CD4-positive, CD25-positive, alpha-beta regulatory T cell (primary cell): ENCODE measurements around the gene GBP2. TPM values are rescaled to one million over a fixed set of nuclear protein-coding genes. Genes with fewer than 3 reads are reported as not detected.

Source experiments
- ATAC-seq, 2 donors: fragments of 150-1000 bp; cut with Tn5 transposase; one replicate each; pipeline ENCODE4 v1.10.0; 2021; ENCODE audit warnings: low read depth in 2 of 2, moderate number of reproducible peaks in 2 of 2, moderate library complexity in 1 of 2
- DNase-seq, 3 donors: peaks; one replicate each; pipeline versions ENCODE4 v3.0.0 to v3.0.0-alpha.2; 2012 to 2022; ENCODE audit warnings: mixed read lengths in 1 of 3
- H3K27ac ChIP-seq: one replicate; pipeline ENCODE4 v1.7.0; 2013; ENCODE audit warnings: mild to moderate bottlenecking, low read length; ENCODE audit not compliant: insufficient read depth, poor library complexity, severe bottlenecking
- H3K27me3 ChIP-seq: one replicate; pipeline ENCODE4 v1.7.0; 2013; ENCODE audit warnings: low read length; ENCODE audit not compliant: control insufficient read depth, insufficient read depth
- H3K36me3 ChIP-seq: one replicate; pipeline ENCODE4 v1.7.0; 2013; ENCODE audit warnings: mild to moderate bottlenecking, low read length, moderate library complexity; ENCODE audit not compliant: control insufficient read depth, insufficient read depth
- H3K4me1 ChIP-seq: 2 replicates; pipeline ENCODE4 v1.7.0; 2013; ENCODE audit warnings: mild to moderate bottlenecking, low read length; ENCODE audit not compliant: insufficient read depth, control insufficient read depth, poor library complexity, severe bottlenecking
- H3K4me3 ChIP-seq: one replicate; pipeline ENCODE4 v1.7.0; 2013; ENCODE audit warnings: low read depth, mild to moderate bottlenecking, low read length, moderate library complexity
- H3K9me3 ChIP-seq, 2 experiments: 1 replicate in 1 of 2; 2 replicates in 1 of 2; pipeline ENCODE4 v1.7.0; 2013; ENCODE audit warnings: low read length in 2 of 2, mild to moderate bottlenecking in 1 of 2, moderate library complexity in 1 of 2; ENCODE audit not compliant: control insufficient read depth in 2 of 2
- H3K27ac Mint-ChIP-seq, 3 donors: one replicate each; pipeline ENCODE4 v1.8.0; 2020 to 2022; ENCODE audit warnings: mild to moderate bottlenecking in 3 of 3, mixed read lengths in 3 of 3, moderate library complexity in 2 of 3
- H3K27me3 Mint-ChIP-seq: one replicate; pipeline ENCODE4 v1.8.0; 2022; ENCODE audit warnings: mild to moderate bottlenecking, mixed read lengths
- H3K36me3 Mint-ChIP-seq: one replicate; pipeline ENCODE4 v1.8.0; 2020; ENCODE audit warnings: mixed read lengths
- H3K4me1 Mint-ChIP-seq, 4 donors: one replicate each; pipeline ENCODE4 v1.8.0; 2020 to 2022; ENCODE audit warnings: mixed read lengths in 4 of 4, mild to moderate bottlenecking in 1 of 4
- H3K4me3 Mint-ChIP-seq, 4 donors: one replicate each; pipeline ENCODE4 v1.8.0; 2020 to 2022; ENCODE audit warnings: mild to moderate bottlenecking in 4 of 4, mixed read lengths in 4 of 4, moderate library complexity in 3 of 4
- H3K9me3 Mint-ChIP-seq, 7 donors: one replicate each; pipeline ENCODE4 v1.8.0; 2020 to 2022; ENCODE audit warnings: mixed read lengths in 7 of 7, mild to moderate bottlenecking in 3 of 7, moderate library complexity in 2 of 7
- polyA plus RNA-seq, 4 donors: library from polyadenylated mRNA; unstranded; fragments of 300-500 nt; fragmentation: Illumina TruSeq; gene quantifications; one replicate each; pipeline ENCODE4 v1.2.3, GENCODE V29; 2021
- total RNA-seq: library from RNA; stranded (reverse); gene quantifications from one replicate; pipeline ENCODE4 v1.2.3, GENCODE V29; 2022

The GBP2 gene
- total RNA-seq, result 233 TPM
- 100 to 1,000 TPM; 189 to 250 (median 234) TPM for polyA plus RNA-seq

GRCh38 chr1:89125913-89126580 is at the start of gene GBP2:
GBP2 (minus strand) TSS chr1:89126114; CDS start chr1:89121966, 4,148 bp downstream.
- peak in 2 of 3 donors; percentile 44 to 77 for DNase-seq
- H3K36me3 Mint-ChIP-seq, result peaks cover 23% of the 10 kb centered on the region
- H3K4me1 Mint-ChIP-seq, result peaks cover 30 to 62% (median 41%) of the 10 kb centered on the region in 4 donors

GRCh38 chr1:89174491-89174890 is 48.6 kb upstream of the GBP2 start:
- Histone ChIP-seq H3K27me3 (no peaks in the 10 kb centered on the region), H3K9me3 (no peaks in the 10 kb centered on the region), H3K36me3 (no peaks in the 10 kb centered on the region), H3K4me1 (no peaks in the 10 kb centered on the region), H3K27ac (no peak overlapping the region), H3K4me3 (no peak overlapping the region)
- Mint-ChIP-seq H3K9me3 (no peaks in the 10 kb centered on the region), H3K4me1 (peaks cover 0 to 6% (median 6%) of the 10 kb centered on the region in 4 donors), H3K27ac (no peak overlapping the region), H3K4me3 (no peak overlapping the region), H3K36me3 (no peaks in the 10 kb centered on the region), H3K27me3 (no peaks in the 10 kb centered on the region)
- ATAC-seq, result no peak
- no peak for DNase-seq

More at GRCh38 chr1:89125913-89126580, at the start of gene GBP2:
- no peaks in the 10 kb centered on the region for H3K27me3 ChIP-seq
- Mint-ChIP-seq H3K27ac (peak within 1 kb of the TSS; percentile 96 to 100 (median 99)), H3K9me3 (peaks cover 0 to 8% (median 0%) of the 10 kb centered on the region in 7 donors), H3K27me3 (peaks cover 4% of the 10 kb centered on the region), H3K4me3 (peak within 1 kb of the TSS; percentile 94 to 100 (median 100))
- H3K27ac ChIP-seq, result peak within 1 kb of the TSS; percentile 78
- no peaks in the 10 kb centered on the region for H3K9me3 ChIP-seq
- ATAC-seq, result peak; percentile 83 to 84
- peaks cover 20% of the 10 kb centered on the region for H3K36me3 ChIP-seq
- peak within 1 kb of the TSS; percentile 100 for H3K4me3 ChIP-seq
- peaks cover 45% of the 10 kb centered on the region for H3K4me1 ChIP-seq

- H3K4me3 Mint-ChIP-seq, result no peak overlapping the region
- no peaks in the 10 kb centered on the region for H3K9me3 ChIP-seq
- no peaks in the 10 kb centered on the region for H3K27me3 ChIP-seq
- no peaks in the 10 kb centered on the region for H3K36me3 Mint-ChIP-seq
- no peak for ATAC-seq
- H3K9me3 Mint-ChIP-seq, result no peaks in the 10 kb centered on the region
- no peaks in the 10 kb centered on the region for H3K4me1 ChIP-seq
- H3K4me1 Mint-ChIP-seq, result peaks cover 0 to 6% (median 6%) of the 10 kb centered on the region in 4 donors
- no peak overlapping the region for H3K4me3 ChIP-seq
- no peaks in the 10 kb centered on the region for H3K27me3 Mint-ChIP-seq
- H3K27ac Mint-ChIP-seq, result no peak overlapping the region
- H3K27ac ChIP-seq, result no peak overlapping the region
- no peak for DNase-seq
- H3K36me3 ChIP-seq, result no peaks in the 10 kb centered on the region
Measured at GRCh38 chr1:89172468-89173143, 46.7 kb upstream of the GBP2 start.

GRCh38 chr1:89171067-89171438 is 45.1 kb upstream of the GBP2 start:
- H3K4me3 ChIP-seq, result no peak overlapping the region

GRCh38 chr1:89170170-89171066 is 44.5 kb upstream of the GBP2 start:
- no peak overlapping the region for H3K4me3 ChIP-seq
- no peak overlapping the region for H3K4me3 Mint-ChIP-seq
- no peak overlapping the region for H3K27ac ChIP-seq
- peaks cover 0 to 3% (median 0%) of the 10 kb centered on the region in 4 donors for H3K4me1 Mint-ChIP-seq
- H3K27me3 Mint-ChIP-seq, result no peaks in the 10 kb centered on the region
- DNase-seq, result no peak
- no peak for ATAC-seq
- H3K4me1 ChIP-seq, result no peaks in the 10 kb centered on the region
- no peaks in the 10 kb centered on the region for H3K36me3 Mint-ChIP-seq
- no peaks in the 10 kb centered on the region for H3K9me3 ChIP-seq
- H3K27me3 ChIP-seq, result no peaks in the 10 kb centered on the region
- no peak overlapping the region for H3K27ac Mint-ChIP-seq
- no peaks in the 10 kb centered on the region for H3K36me3 ChIP-seq
- no peaks in the 10 kb centered on the region for H3K9me3 Mint-ChIP-seq

More at GRCh38 chr1:89171067-89171438, 45.1 kb upstream of the GBP2 start:
- Mint-ChIP-seq H3K27ac (no peak overlapping the region), H3K4me3 (no peak overlapping the region), H3K9me3 (no peaks in the 10 kb centered on the region), H3K4me1 (peaks cover 0 to 3% (median 0%) of the 10 kb centered on the region in 4 donors), H3K27me3 (no peaks in the 10 kb centered on the region), H3K36me3 (no peaks in the 10 kb centered on the region)
- Histone ChIP-seq H3K27ac (no peak overlapping the region), H3K36me3 (no peaks in the 10 kb centered on the region), H3K27me3 (no peaks in the 10 kb centered on the region), H3K9me3 (no peaks in the 10 kb centered on the region), H3K4me1 (no peaks in the 10 kb centered on the region)
- no peak for DNase-seq
- no peak for ATAC-seq

- no peak overlapping the region for H3K4me3 ChIP-seq
- Mint-ChIP-seq H3K36me3 (peaks cover 3% of the 10 kb centered on the region), H3K27me3 (no peaks in the 10 kb centered on the region), H3K4me3 (no peak overlapping the region), H3K9me3 (no peaks in the 10 kb centered on the region), H3K4me1 (peaks cover 0 to 3% (median 0%) of the 10 kb centered on the region in 4 donors), H3K27ac (no peak overlapping the region)
- no peak for ATAC-seq
- no peak for DNase-seq
- no peaks in the 10 kb centered on the region for H3K9me3 ChIP-seq
- H3K4me1 ChIP-seq, result no peaks in the 10 kb centered on the region
- H3K27ac ChIP-seq, result no peak overlapping the region
- no peaks in the 10 kb centered on the region for H3K36me3 ChIP-seq
- no peaks in the 10 kb centered on the region for H3K27me3 ChIP-seq
Measured at GRCh38 chr1:89169166-89169565, 43.3 kb upstream of the GBP2 start.

- no peak overlapping the region for H3K27ac ChIP-seq
- peaks cover 4% of the 10 kb centered on the region for H3K27me3 Mint-ChIP-seq
- H3K4me1 Mint-ChIP-seq, result peaks cover 0 to 3% (median 0%) of the 10 kb centered on the region in 4 donors
- no peak overlapping the region for H3K4me3 ChIP-seq
- H3K9me3 ChIP-seq, result no peaks in the 10 kb centered on the region
- no peak overlapping the region for H3K4me3 Mint-ChIP-seq
- no peaks in the 10 kb centered on the region for H3K4me1 ChIP-seq
- peaks cover 3% of the 10 kb centered on the region for H3K36me3 Mint-ChIP-seq
- H3K27me3 ChIP-seq, result no peaks in the 10 kb centered on the region
- ATAC-seq (no peak), DNase-seq (no peak)
- H3K9me3 Mint-ChIP-seq, result no peaks in the 10 kb centered on the region
- H3K36me3 ChIP-seq, result no peaks in the 10 kb centered on the region
- no peak overlapping the region for H3K27ac Mint-ChIP-seq
Measured at GRCh38 chr1:89167590-89168230, 41.8 kb upstream of the GBP2 start.
